HEK293 (cell line): Measurements from ENCODE around the gene MRPL51.
"Not testable (repeated sequence)": the region's sequence is repeated elsewhere in the genome, so short reads cannot be mapped to it uniquely, and the experiment has no call there.

Experiments used
- BCL11B ChIP-seq: fragments of 450-650 bp; formaldehyde crosslinking; IDR thresholded peaks from 2 replicates; pipeline ENCODE4 v1.5.1; 2016; ENCODE audit warnings: low read depth, missing biosample characterization, missing genetic modification characterization
- KLF9 ChIP-seq: fragments of 450-650 bp; formaldehyde crosslinking; IDR thresholded peaks from 2 replicates; pipeline ENCODE4 v1.5.1; 2016; ENCODE audit warnings: missing biosample characterization, missing genetic modification characterization, low read depth
- YY1 ChIP-seq: fragments of 450-650 bp; formaldehyde crosslinking; IDR thresholded peaks from 2 replicates; pipeline ENCODE4 v1.5.1; 2018; ENCODE audit warnings: missing biosample characterization, missing genetic modification characterization
- ZNF19 ChIP-seq: fragments of 450-650 bp; formaldehyde crosslinking; IDR thresholded peaks from 2 replicates; pipeline ENCODE4; 2016; ENCODE audit warnings: missing biosample characterization, missing genetic modification characterization, low read depth
- ZNF221 ChIP-seq: fragments of 450-650 bp; formaldehyde crosslinking; IDR thresholded peaks from 2 replicates; pipeline ENCODE4 v1.5.1; 2017; ENCODE audit warnings: missing biosample characterization, missing genetic modification characterization, borderline replicate concordance
- ZNF274 ChIP-seq, 2 experiments: fragments of 200-500 bp in 1 of 2; fragments of 450-650 bp in 1 of 2; sonication (Bioruptor generic) in 1 of 2; formaldehyde crosslinking in 1 of 2; IDR thresholded peaks; 2 replicates each; pipeline versions ENCODE4 v1.5.1 to v1.6.1; 2014 to 2016; ENCODE audit warnings: borderline replicate concordance in 1 of 2, inconsistent platforms in 1 of 2, low read length in 1 of 2, missing biosample characterization in 1 of 2, missing genetic modification characterization in 1 of 2
- ZNF292 ChIP-seq: fragments of 450-650 bp; formaldehyde crosslinking; IDR thresholded peaks from 2 replicates; pipeline ENCODE4 v1.5.1; 2016; ENCODE audit warnings: low read depth, missing biosample characterization, missing genetic modification characterization, borderline replicate concordance
- ZNF311 ChIP-seq: fragments of 450-650 bp; formaldehyde crosslinking; IDR thresholded peaks from 2 replicates; pipeline ENCODE4 v1.5.1; 2017; ENCODE audit warnings: missing biosample characterization, missing genetic modification characterization, borderline replicate concordance
- ZNF555 ChIP-seq: fragments of 450-650 bp; formaldehyde crosslinking; conservative IDR thresholded peaks from 2 replicates; pipeline ENCODE4 v1.5.1; 2017; ENCODE audit warnings: missing biosample characterization, mild to moderate bottlenecking, missing genetic modification characterization, inconsistent platforms
- TF ChIP-seq, protein P1 (sequence below): IDR thresholded peaks from 2 replicates; pipeline ENCODE4 v1.6.1; 2011; ENCODE audit warnings: mild to moderate bottlenecking, low read depth, low read length, borderline replicate concordance
- TF ChIP-seq, protein P2 (sequence below): fragments of 450-650 bp; formaldehyde crosslinking; IDR thresholded peaks from 2 replicates; pipeline ENCODE4 v1.5.1; 2016; ENCODE audit warnings: missing biosample characterization, missing genetic modification characterization
- TF ChIP-seq, protein P3 (sequence below): fragments of 450-650 bp; formaldehyde crosslinking; IDR thresholded peaks from 2 replicates; pipeline ENCODE4 v1.5.1; 2017; ENCODE audit warnings: missing biosample characterization, missing genetic modification characterization

DNA sequence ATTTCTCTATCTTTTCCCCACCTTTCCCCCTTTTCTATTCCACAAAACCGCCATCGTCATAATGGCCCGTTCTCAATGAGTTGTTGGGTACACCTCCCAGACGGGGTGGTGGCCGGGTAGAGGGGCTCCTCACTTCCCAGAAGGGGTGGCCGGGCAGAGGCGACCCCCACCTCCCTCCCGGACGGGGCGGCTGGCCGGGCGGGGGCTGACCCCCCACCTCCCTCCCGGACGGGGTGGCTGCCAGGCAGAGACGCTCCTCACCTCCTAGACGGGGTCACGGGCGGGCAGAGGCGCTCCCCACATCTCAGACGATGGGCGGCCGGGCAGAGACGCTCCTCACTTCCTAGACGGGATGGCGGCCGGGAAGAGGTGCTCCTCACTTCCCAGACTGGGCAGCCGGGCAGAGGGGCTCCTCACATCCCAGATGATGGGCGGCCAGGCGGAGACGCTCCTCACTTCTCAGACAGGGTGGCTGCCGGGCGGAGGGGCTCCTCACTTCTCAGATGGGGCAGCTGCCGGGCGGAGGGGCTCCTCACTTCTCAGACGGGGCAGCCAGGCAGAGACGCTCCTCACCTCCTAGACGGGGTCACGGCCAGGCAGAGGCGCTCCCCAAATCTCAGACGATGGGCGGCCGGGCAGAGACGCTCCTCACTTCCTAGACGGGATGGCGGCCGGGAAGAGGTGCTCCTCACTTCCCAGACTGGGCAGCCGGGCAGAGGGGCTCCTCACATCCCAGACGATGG is 17.7 kb downstream of the MRPL51 start:
- TF ChIP-seq, protein P1, sequence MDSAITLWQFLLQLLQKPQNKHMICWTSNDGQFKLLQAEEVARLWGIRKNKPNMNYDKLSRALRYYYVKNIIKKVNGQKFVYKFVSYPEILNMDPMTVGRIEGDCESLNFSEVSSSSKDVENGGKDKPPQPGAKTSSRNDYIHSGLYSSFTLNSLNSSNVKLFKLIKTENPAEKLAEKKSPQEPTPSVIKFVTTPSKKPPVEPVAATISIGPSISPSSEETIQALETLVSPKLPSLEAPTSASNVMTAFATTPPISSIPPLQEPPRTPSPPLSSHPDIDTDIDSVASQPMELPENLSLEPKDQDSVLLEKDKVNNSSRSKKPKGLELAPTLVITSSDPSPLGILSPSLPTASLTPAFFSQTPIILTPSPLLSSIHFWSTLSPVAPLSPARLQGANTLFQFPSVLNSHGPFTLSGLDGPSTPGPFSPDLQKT: not testable (repeated sequence)
- TF ChIP-seq, protein P2, sequence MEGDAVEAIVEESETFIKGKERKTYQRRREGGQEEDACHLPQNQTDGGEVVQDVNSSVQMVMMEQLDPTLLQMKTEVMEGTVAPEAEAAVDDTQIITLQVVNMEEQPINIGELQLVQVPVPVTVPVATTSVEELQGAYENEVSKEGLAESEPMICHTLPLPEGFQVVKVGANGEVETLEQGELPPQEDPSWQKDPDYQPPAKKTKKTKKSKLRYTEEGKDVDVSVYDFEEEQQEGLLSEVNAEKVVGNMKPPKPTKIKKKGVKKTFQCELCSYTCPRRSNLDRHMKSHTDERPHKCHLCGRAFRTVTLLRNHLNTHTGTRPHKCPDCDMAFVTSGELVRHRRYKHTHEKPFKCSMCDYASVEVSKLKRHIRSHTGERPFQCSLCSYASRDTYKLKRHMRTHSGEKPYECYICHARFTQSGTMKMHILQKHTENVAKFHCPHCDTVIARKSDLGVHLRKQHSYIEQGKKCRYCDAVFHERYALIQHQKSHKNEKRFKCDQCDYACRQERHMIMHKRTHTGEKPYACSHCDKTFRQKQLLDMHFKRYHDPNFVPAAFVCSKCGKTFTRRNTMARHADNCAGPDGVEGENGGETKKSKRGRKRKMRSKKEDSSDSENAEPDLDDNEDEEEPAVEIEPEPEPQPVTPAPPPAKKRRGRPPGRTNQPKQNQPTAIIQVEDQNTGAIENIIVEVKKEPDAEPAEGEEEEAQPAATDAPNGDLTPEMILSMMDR (tag by site-specific recombination): not testable (repeated sequence)
- TF ChIP-seq BCL11B (tag by site-specific recombination); ZNF221 (tag by site-specific recombination); ZNF292 (tag by site-specific recombination); YY1 (tag by site-specific recombination); ZNF311 (tag by site-specific recombination); ZNF274 (IDR thresholded peaks at IDR 0.05; ENCODE audit: low read length); ZNF274 (tag by site-specific recombination; IDR thresholded peaks at IDR 0.05; ENCODE audit: borderline replicate concordance); ZNF19 (tag by site-specific recombination); ZNF555 (tag by site-specific recombination); KLF9 (tag by site-specific recombination): not testable (repeated sequence)
- TF ChIP-seq, protein P3, sequence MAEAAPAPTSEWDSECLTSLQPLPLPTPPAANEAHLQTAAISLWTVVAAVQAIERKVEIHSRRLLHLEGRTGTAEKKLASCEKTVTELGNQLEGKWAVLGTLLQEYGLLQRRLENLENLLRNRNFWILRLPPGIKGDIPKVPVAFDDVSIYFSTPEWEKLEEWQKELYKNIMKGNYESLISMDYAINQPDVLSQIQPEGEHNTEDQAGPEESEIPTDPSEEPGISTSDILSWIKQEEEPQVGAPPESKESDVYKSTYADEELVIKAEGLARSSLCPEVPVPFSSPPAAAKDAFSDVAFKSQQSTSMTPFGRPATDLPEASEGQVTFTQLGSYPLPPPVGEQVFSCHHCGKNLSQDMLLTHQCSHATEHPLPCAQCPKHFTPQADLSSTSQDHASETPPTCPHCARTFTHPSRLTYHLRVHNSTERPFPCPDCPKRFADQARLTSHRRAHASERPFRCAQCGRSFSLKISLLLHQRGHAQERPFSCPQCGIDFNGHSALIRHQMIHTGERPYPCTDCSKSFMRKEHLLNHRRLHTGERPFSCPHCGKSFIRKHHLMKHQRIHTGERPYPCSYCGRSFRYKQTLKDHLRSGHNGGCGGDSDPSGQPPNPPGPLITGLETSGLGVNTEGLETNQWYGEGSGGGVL (tag by site-specific recombination): not testable (repeated sequence)
